ENCODE results near the gene IFITM5.

- TF ChIP-seq POLR2AphosphoS5 (IDR thresholded peaks at IDR 0.05) (no peak), EP300 (IDR thresholded peaks at IDR 0.05) (no peak)
These were observed 2.2 kb downstream of the IFITM5 start for GRCh38 chr11:297051-297585.

All from suprapubic skin (tissue), 4 donors.